Measurements from ENCODE around the gene ASTN2. TPM values are rescaled to one million over a fixed set of nuclear protein-coding genes. Genes with fewer than 3 reads are reported as not detected.

ASTN2 gene
- total and polyA plus RNA-seq, 9 donors = 1.8 to 6.4 (median 3.2) TPM

- Histone ChIP-seq H3K9me3 (no peaks in the 10 kb centered on the region), H3K27ac (no peak overlapping the region), H3K4me1 (ENCODE audit: insufficient read depth) (no peaks in the 10 kb centered on the region), H3K27me3 (no peaks in the 10 kb centered on the region), H3K4me3 (no peak overlapping the region), H3K36me3 (no peaks in the 10 kb centered on the region)
- TF ChIP-seq EP300 (IDR thresholded peaks at IDR 0.05) = no peak
- no peak for TF ChIP-seq POLR2A (IDR thresholded peaks at IDR 0.05)
- no peak for TF ChIP-seq CTCF (IDR thresholded peaks at IDR 0.05)
- intact Hi-C loops (cut with DNase I) = no loop called here
- no peak for DNase-seq
- 73 to 80% (median 79%) methylated on average over 8 of the region's 8 CpGs for WGBS, 3 donors
These were observed 331.3 kb downstream of the ASTN2 start for GRCh38 chr9:117083559-117083958.

- Histone ChIP-seq H3K27me3 (no peaks in the 10 kb centered on the region), H3K27ac (no peak overlapping the region), H3K9me3 (no peaks in the 10 kb centered on the region), H3K4me1 (ENCODE audit: insufficient read depth) (no peaks in the 10 kb centered on the region), H3K4me3 (no peak overlapping the region), H3K36me3 (no peaks in the 10 kb centered on the region)
- intact Hi-C loops (cut with DNase I) = no loop called here
- TF ChIP-seq EP300 (IDR thresholded peaks at IDR 0.05) (no peak), CTCF (IDR thresholded peaks at IDR 0.05) (no peak), POLR2A (IDR thresholded peaks at IDR 0.05) (no peak)
- no peak for DNase-seq
- WGBS, 3 donors = 27 to 34% (median 28%) methylated on average over 5 of the region's 5 CpGs
These were observed 333.1 kb downstream of the ASTN2 start for GRCh38 chr9:117081641-117082317.

- WGBS, 3 donors = 60 to 87% (median 79%) methylated on average over 2 of the region's 2 CpGs
- H3K27ac ChIP-seq = no peak overlapping the region
- intact Hi-C loops (cut with DNase I) = no loop called here
- no peaks in the 10 kb centered on the region for H3K9me3 ChIP-seq
- TF ChIP-seq EP300 (IDR thresholded peaks at IDR 0.05) = no peak
- no peak for TF ChIP-seq CTCF (IDR thresholded peaks at IDR 0.05)
- TF ChIP-seq POLR2A (IDR thresholded peaks at IDR 0.05) = no peak
- no peaks in the 10 kb centered on the region for H3K36me3 ChIP-seq
- no peaks in the 10 kb centered on the region for H3K4me1 ChIP-seq (ENCODE audit: insufficient read depth)
- H3K27me3 ChIP-seq = no peaks in the 10 kb centered on the region
- DNase-seq = no peak
- H3K4me3 ChIP-seq = no peak overlapping the region
These were observed 334.0 kb downstream of the ASTN2 start for GRCh38 chr9:117080765-117081390.

- no peak overlapping the region for H3K27ac ChIP-seq
- no peak for DNase-seq
- no peaks in the 10 kb centered on the region for H3K27me3 ChIP-seq
- intact Hi-C loops (cut with DNase I) = no loop called here
- no peak overlapping the region for H3K4me3 ChIP-seq
- no peaks in the 10 kb centered on the region for H3K9me3 ChIP-seq
- no peaks in the 10 kb centered on the region for H3K36me3 ChIP-seq
- WGBS, 3 donors = 63 to 69% (median 68%) methylated on average over 8 of the region's 8 CpGs
- TF ChIP-seq POLR2A (IDR thresholded peaks at IDR 0.05) (no peak), CTCF (IDR thresholded peaks at IDR 0.05) (no peak), EP300 (IDR thresholded peaks at IDR 0.05) (no peak)
- no peaks in the 10 kb centered on the region for H3K4me1 ChIP-seq (ENCODE audit: insufficient read depth)
These were observed 338.1 kb downstream of the ASTN2 start for GRCh38 chr9:117076571-117077290.
